Stimulated activated naive CD8-positive, alpha-beta T cell treated with anti-CD3 and anti-CD28 coated beads, Interleukin-15, amount 100 ng/mL, for 72 hours (primary cell): ENCODE results near the gene GPC2.
"Not testable (repeated sequence)": the region's sequence is repeated elsewhere in the genome, so short reads cannot be mapped to it uniquely, and the experiment has no call there.

ENCODE experiments used
- ATAC-seq: fragments of 150-1000 bp; cut with Tn5 transposase; 2 replicates; pipeline ENCODE4 v1.10.0; 2021; ENCODE audit warnings: mild to moderate bottlenecking, moderate library complexity
- DNase-seq, 2 donors: peaks; one replicate each; pipeline ENCODE4 v3.0.0; 2021 to 2022
- H3K27ac Mint-ChIP-seq, 2 donors: one replicate each; pipeline ENCODE4 v1.8.0; 2022; ENCODE audit warnings: mild to moderate bottlenecking in 2 of 2, mixed read lengths in 2 of 2, moderate library complexity in 2 of 2
- H3K27me3 Mint-ChIP-seq: one replicate; pipeline ENCODE4 v1.8.0; 2022; ENCODE audit warnings: mixed read lengths
- H3K4me1 Mint-ChIP-seq: one replicate; pipeline ENCODE4 v1.8.0; 2022; ENCODE audit warnings: mild to moderate bottlenecking, mixed read lengths
- H3K4me3 Mint-ChIP-seq, 2 donors: one replicate each; pipeline ENCODE4 v1.8.0; 2022; ENCODE audit warnings: mild to moderate bottlenecking in 2 of 2, mixed read lengths in 2 of 2, moderate library complexity in 1 of 2
- H3K9me3 Mint-ChIP-seq, 2 donors: one replicate each; pipeline ENCODE4 v1.8.0; 2022; ENCODE audit warnings: mixed read lengths in 2 of 2

The GPC2 gene

GRCh38 chr7:100153708-100154535, 23.3 kb downstream of the GPC2 start:
- ATAC-seq (no peak), DNase-seq (no peak)
- no peaks in the 10 kb centered on the region for H3K9me3 Mint-ChIP-seq
- H3K27me3 Mint-ChIP-seq = no peaks in the 10 kb centered on the region
- peak overlapping the region; percentile 24 to 44 for H3K27ac Mint-ChIP-seq
- H3K4me3 Mint-ChIP-seq = no peak overlapping the region
- peaks cover 79% of the 10 kb centered on the region for H3K4me1 Mint-ChIP-seq

DNA sequence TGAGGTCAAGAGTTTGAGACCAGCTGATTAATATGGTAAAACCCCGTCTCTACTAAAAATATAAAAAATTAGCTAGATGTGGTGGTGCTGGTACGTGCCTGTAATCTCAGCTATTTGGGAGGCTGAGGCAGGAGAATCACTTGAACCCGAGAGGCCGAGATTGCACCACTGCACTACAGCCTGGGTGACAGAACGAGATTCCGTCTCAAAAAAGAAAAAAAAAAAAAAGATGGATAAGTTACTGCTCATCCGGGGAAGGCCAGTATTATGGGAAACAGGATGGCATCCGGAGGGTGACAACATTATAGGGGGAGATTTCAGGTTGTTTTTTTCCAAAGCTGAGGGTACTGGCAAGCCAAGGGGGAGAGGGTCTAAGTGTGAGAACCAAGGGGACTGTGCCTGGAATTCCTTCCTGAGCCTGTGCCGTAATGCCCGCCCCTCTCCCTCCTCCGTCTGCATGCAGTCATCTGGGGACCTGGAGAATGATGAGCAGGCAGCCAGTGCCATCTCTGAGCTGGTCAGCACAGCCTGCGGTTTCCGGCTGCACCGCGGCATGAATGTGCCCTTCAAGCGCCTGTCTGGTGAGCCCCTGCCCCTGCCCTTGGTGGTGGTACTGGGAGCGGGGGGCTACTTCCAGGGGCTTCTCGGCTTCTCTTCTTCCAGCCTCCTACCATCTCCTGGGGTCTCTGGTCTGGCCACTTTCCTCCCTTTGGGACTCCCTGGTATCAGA, 24.1 kb downstream of the GPC2 start:
- DNase-seq (no peak), ATAC-seq (no peak)
- Mint-ChIP-seq H3K27me3 (no peaks in the 10 kb centered on the region), H3K4me3 (no peak overlapping the region), H3K27ac (peak overlapping the region in 1 of 2 donors; percentile 44), H3K4me1 (peaks cover 83% of the 10 kb centered on the region), H3K9me3 (no peaks in the 10 kb centered on the region)

DNA sequence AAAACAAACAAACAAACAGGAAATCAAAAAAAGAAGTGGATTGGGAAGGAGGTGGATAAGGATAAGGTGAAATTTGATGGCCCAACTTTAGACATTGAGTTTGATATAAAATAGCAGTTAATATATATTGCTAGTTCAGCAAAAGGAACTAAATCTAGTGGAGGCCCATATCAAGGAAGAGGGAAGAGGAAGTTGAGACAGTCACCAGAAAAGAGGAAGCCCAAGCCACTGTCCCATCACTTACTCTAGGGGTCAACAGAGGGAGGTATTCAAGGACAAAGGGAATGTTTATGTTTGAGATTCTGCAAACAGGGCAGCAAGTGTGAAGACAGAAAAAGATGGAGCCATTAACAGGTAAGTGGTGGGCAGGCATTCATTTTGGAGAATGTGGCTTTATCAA, 24.8 kb downstream of the GPC2 start:
- Mint-ChIP-seq H3K27me3 (no peaks in the 10 kb centered on the region), H3K4me1 (peaks cover 81% of the 10 kb centered on the region), H3K27ac (peak overlapping the region in 1 of 2 donors; percentile 62), H3K4me3 (peak overlapping the region in 1 of 2 donors; percentile 1), H3K9me3 (no peaks in the 10 kb centered on the region)
- DNase-seq = no peak
- no peak for ATAC-seq

- DNase-seq (peak; percentile 97 to 99), ATAC-seq (peak; percentile 98)
- peak within 1 kb of the TSS; percentile 89 to 99 for H3K27ac Mint-ChIP-seq
- H3K4me1 Mint-ChIP-seq = peaks cover 45% of the 10 kb centered on the region
- H3K27me3 Mint-ChIP-seq = no peaks in the 10 kb centered on the region
- peak within 1 kb of the TSS; percentile 97 to 99 for H3K4me3 Mint-ChIP-seq
- no peaks in the 10 kb centered on the region for H3K9me3 Mint-ChIP-seq
Observed at GRCh38 chr7:100148559-100149328, 28.4 kb downstream of the GPC2 start, which contains the start of gene LAMTOR4. LAMTOR4 (plus strand) TSS chr7:100148918; CDS start chr7:100148973, 55 bp downstream.

GRCh38 chr7:100148225-100148558, 29.0 kb downstream of the GPC2 start:
- Mint-ChIP-seq H3K27me3 (no peaks in the 10 kb centered on the region), H3K4me1 (peaks cover 41% of the 10 kb centered on the region), H3K27ac (peak overlapping the region; percentile 84 to 89), H3K9me3 (no peaks in the 10 kb centered on the region), H3K4me3 (peak overlapping the region; percentile 97 to 99)
- ATAC-seq (peak; percentile 28), DNase-seq (no peak)

DNA sequence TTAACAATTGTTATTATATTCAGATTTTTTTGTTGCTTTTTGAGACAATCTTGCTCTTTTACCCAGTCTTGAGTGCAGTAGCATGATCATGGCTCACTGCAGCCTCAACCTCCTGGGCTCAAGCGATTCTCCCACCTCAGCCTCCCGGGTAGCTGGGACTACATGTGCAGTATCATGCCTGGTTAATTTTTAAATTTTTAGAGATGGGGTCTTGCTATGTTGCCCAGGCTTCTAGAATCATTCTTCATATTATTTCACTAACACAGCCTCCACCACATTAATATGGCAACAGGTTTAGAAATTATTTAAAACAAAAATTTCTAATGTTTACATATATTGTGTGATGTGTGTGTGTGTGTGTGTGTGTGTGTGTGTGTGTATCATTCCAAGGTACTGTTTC, 29.9 kb downstream of the GPC2 start:
- Mint-ChIP-seq H3K4me3 (no peak overlapping the region), H3K4me1 (peaks cover 31% of the 10 kb centered on the region), H3K27ac (no peak overlapping the region), H3K27me3 (no peaks in the 10 kb centered on the region), H3K9me3 (no peaks in the 10 kb centered on the region)
- no peak for ATAC-seq
- DNase-seq = no peak

DNA sequence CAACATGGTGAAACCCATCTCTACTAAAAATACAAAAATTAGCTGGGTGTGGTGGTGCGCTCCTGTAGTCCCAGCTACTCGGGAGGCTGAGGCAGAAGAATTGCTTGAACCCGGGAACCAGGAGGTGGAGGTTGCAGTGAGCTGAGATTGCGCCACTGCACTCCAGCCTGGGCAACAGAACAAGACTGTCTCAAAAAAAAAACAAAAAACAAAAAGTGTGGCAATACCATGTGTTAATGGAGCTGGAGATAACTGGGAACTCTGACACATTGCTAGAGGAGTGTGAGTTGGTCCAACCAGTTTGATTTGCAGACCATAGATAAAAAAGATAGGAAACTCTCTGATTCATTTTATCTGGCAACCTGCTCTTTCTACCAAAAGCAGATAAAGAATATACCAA, 30.8 kb downstream of the GPC2 start:
- H3K4me1 Mint-ChIP-seq = peaks cover 26% of the 10 kb centered on the region
- not testable (repeated sequence) for H3K27ac Mint-ChIP-seq, H3K9me3 Mint-ChIP-seq, H3K4me3 Mint-ChIP-seq, H3K27me3 Mint-ChIP-seq, DNase-seq, ATAC-seq

GRCh38 chr7:100142461-100142860, 34.7 kb downstream of the GPC2 start:
- Mint-ChIP-seq H3K27me3 (no peaks in the 10 kb centered on the region), H3K4me3 (no peak overlapping the region), H3K27ac (no peak overlapping the region), H3K9me3 (no peaks in the 10 kb centered on the region), H3K4me1 (peaks cover 18% of the 10 kb centered on the region)
- DNase-seq = no peak
- ATAC-seq = no peak

- ATAC-seq (no peak), DNase-seq (no peak)
- Mint-ChIP-seq H3K4me1 (peaks cover 18% of the 10 kb centered on the region), H3K27ac (no peak overlapping the region), H3K9me3 (no peaks in the 10 kb centered on the region), H3K4me3 (no peak overlapping the region), H3K27me3 (no peaks in the 10 kb centered on the region)
Observed at GRCh38 chr7:100141555-100141949, 35.6 kb downstream of the GPC2 start.

- H3K4me1 Mint-ChIP-seq = peaks cover 18% of the 10 kb centered on the region
- peak overlapping the region in 1 of 2 donors; percentile 19 for H3K27ac Mint-ChIP-seq
- DNase-seq (no peak), ATAC-seq (no peak)
- no peaks in the 10 kb centered on the region for H3K27me3 Mint-ChIP-seq
- H3K4me3 Mint-ChIP-seq = no peak overlapping the region
- no peaks in the 10 kb centered on the region for H3K9me3 Mint-ChIP-seq
Observed at GRCh38 chr7:100137851-100138760, 39.1 kb downstream of the GPC2 start.

GRCh38 chr7:100132697-100133151, 44.5 kb downstream of the GPC2 start:
- no peak overlapping the region for H3K27ac Mint-ChIP-seq
- peaks cover 30% of the 10 kb centered on the region for H3K4me1 Mint-ChIP-seq
- ATAC-seq (peak; percentile 78), DNase-seq (peak; percentile 56 to 69)
- H3K9me3 Mint-ChIP-seq = no peaks in the 10 kb centered on the region
- H3K27me3 Mint-ChIP-seq = no peaks in the 10 kb centered on the region
- no peak overlapping the region for H3K4me3 Mint-ChIP-seq

GRCh38 chr7:100132126-100132525, 45.1 kb downstream of the GPC2 start:
- H3K27me3 Mint-ChIP-seq = no peaks in the 10 kb centered on the region
- peaks cover 28% of the 10 kb centered on the region for H3K4me1 Mint-ChIP-seq
- DNase-seq (no peak), ATAC-seq (no peak)
- H3K4me3 Mint-ChIP-seq = no peak overlapping the region
- no peak overlapping the region for H3K27ac Mint-ChIP-seq
- H3K9me3 Mint-ChIP-seq = no peaks in the 10 kb centered on the region

- Mint-ChIP-seq H3K27me3 (no peaks in the 10 kb centered on the region), H3K27ac (peak overlapping the region in 1 of 2 donors; percentile 62), H3K4me3 (peak overlapping the region; percentile 60 to 69), H3K9me3 (no peaks in the 10 kb centered on the region), H3K4me1 (peaks cover 32% of the 10 kb centered on the region)
- ATAC-seq (no peak), DNase-seq (peak; percentile 82 to 84)
Observed at GRCh38 chr7:100130608-100131453, 46.4 kb downstream of the GPC2 start.

GRCh38 chr7:100130220-100130607, 47.0 kb downstream of the GPC2 start:
- H3K4me3 Mint-ChIP-seq, H3K9me3 Mint-ChIP-seq, H3K27me3 Mint-ChIP-seq, ATAC-seq, H3K27ac Mint-ChIP-seq, DNase-seq: not testable (repeated sequence)
- H3K4me1 Mint-ChIP-seq = peaks cover 38% of the 10 kb centered on the region
